LNCaP clone FGC (cell line): Measurements from ENCODE around the gene DNAJC15.
"Not testable (repeated sequence)": the region's sequence is repeated elsewhere in the genome, so short reads cannot be mapped to it uniquely, and the experiment has no call there.

ENCODE experiments used
- DNase-seq: peaks from one replicate; pipeline ENCODE4 v3.0.0-alpha.2; 2011; ENCODE audit warnings: low read depth
- H3K4me3 ChIP-seq: 2 replicates; pipeline ENCODE4 v1.5.1; 2011; ENCODE audit warnings: mild to moderate bottlenecking, low read depth, low read length, control low read depth
- CTCF ChIP-seq: IDR thresholded peaks from 2 replicates; pipeline ENCODE4 v1.5.1; 2012; ENCODE audit warnings: mild to moderate bottlenecking; ENCODE audit not compliant: control insufficient read depth, insufficient read depth; ENCODE audit errors: extremely low read depth

Gene DNAJC15

GRCh38 chr13:43044720-43045301 lies 21.4 kb downstream of the DNAJC15 start:
- no peak overlapping the region for H3K4me3 ChIP-seq
- DNase-seq: no peak
- TF ChIP-seq CTCF: no peak

- H3K4me3 ChIP-seq, DNase-seq: not testable (repeated sequence)
These were observed 22.0 kb downstream of the DNAJC15 start for GRCh38 chr13:43045302-43045773.

GRCh38 chr13:43046259-43046658 lies 22.9 kb downstream of the DNAJC15 start:
- no peak overlapping the region for H3K4me3 ChIP-seq
- DNase-seq: no peak
- no peak for TF ChIP-seq CTCF

GRCh38 chr13:43054803-43055802 lies 31.7 kb downstream of the DNAJC15 start:
- no peak for DNase-seq
- TF ChIP-seq CTCF: no peak

GRCh38 chr13:43057653-43058317 lies 34.4 kb downstream of the DNAJC15 start:
- no peak overlapping the region for H3K4me3 ChIP-seq
- no peak for TF ChIP-seq CTCF
- no peak for DNase-seq

More at GRCh38 chr13:43054803-43055802, 31.7 kb downstream of the DNAJC15 start:
- peak overlapping the region; percentile 31 for H3K4me3 ChIP-seq

- no peak for DNase-seq
- no peak for TF ChIP-seq CTCF
- no peak overlapping the region for H3K4me3 ChIP-seq
These were observed 34.9 kb downstream of the DNAJC15 start for GRCh38 chr13:43058318-43058674.

- no peak overlapping the region for H3K4me3 ChIP-seq
- TF ChIP-seq CTCF: no peak
- DNase-seq: no peak
These were observed 35.4 kb downstream of the DNAJC15 start for GRCh38 chr13:43058831-43059230.

- not testable (repeated sequence) for H3K4me3 ChIP-seq, DNase-seq
These were observed 36.4 kb downstream of the DNAJC15 start for GRCh38 chr13:43059779-43060178.

GRCh38 chr13:43060806-43061205 lies 37.4 kb downstream of the DNAJC15 start:
- DNase-seq, H3K4me3 ChIP-seq: not testable (repeated sequence)
